GM21515 (cell line): ENCODE measurements around the gene CABP7.
"Not testable (repeated sequence)": the region's sequence is repeated elsewhere in the genome, so short reads cannot be mapped to it uniquely, and the experiment has no call there.

Source experiments
- ATAC-seq: cut with Tn5 transposase; IDR thresholded peaks from one replicate; pipeline ENCODE4 v1.9.1; 2021; ENCODE audit not compliant: unreplicated experiment

The CABP7 gene

DNA sequence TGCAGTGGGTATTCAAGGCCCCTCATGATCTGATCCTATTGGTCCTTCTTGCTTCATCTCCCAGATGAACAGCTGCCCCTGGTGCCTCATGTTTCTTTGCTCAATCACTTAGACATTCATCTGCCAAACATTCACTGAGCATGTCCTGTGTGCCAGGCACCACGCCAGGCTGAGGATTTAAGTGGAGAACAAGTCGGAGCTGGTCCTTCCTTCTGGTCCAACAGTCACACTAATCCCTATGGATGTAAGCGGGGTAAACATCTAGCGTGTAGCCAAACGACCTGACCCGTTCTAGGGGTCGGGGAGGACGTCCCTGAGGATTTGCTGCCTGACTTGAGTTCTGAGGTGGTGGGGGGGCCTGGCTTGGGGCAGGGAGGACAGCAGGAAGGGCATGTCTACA lies 25.1 kb downstream of the CABP7 start:
- ATAC-seq = no peak

DNA sequence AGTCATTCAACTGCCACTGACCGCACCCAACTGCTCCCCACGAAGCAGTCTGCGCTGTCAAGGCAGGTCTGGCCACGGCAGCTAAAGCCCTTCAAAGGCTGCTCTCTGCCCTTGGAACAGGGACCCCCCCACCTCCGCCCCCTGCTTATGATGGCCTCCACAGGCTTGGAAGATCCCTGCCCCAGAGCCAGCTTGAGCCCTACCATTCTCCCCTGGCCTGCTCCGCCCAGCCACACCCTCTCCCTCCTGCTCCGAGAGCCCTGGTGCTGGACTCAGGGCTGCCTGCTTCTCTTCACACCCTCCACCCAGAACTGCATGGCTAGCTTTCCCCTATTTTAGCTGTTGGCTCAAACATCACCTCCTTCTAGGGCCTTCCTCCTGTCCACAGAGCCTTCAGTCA lies 28.0 kb downstream of the CABP7 start:
- ATAC-seq = no peak

DNA sequence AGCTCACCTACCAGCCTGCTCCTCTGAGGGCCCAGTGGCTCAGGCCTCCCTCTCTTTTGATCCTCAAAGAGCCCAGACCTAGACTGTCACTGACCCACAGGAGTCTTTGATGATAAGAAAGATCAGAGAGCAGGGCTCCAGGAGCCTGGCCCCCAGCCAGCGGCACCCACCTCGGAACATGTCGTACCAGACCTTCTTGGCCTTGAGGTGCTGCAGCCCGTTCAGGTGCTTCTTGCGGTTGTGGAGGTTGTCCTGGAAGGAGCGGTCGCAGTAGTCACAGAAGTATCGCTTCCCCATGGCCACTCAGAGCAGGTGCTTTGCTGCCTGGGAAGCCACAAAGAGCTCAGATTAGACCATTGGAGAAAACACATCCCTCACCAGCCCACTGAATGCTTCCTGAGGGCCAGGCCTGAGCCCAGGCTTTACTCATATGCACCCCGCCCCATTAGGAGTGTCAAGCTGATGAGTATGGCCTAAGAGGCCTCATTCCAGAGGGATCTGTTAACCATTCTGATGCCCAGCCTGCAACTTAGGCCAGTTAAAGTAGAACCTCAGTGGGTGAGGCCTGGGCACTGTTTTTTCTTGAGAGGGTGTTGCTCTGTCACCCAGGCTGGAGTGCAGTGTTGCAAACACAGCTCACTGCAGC lies 28.6 kb downstream of the CABP7 start:
- ATAC-seq = no peak

DNA sequence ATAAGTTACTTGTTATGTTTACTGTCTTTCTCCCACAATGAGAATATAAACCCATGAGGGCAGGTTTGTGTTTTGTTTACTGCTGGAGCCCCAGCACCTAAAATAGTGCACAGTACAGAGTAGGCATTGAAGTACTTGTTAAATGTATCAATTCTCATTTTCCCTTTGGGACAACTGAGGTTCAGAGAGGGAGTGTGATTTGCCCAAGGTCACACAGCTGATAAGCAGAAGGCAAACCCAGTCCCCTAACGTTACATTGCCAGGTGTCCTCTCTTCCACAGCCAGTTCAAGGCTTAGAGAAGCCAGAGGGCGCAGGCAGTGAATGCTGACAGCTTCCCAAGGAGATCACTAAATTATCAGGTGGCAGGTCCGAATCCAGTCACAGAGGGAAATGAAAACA lies 30.2 kb downstream of the CABP7 start:
- no peak for ATAC-seq

DNA sequence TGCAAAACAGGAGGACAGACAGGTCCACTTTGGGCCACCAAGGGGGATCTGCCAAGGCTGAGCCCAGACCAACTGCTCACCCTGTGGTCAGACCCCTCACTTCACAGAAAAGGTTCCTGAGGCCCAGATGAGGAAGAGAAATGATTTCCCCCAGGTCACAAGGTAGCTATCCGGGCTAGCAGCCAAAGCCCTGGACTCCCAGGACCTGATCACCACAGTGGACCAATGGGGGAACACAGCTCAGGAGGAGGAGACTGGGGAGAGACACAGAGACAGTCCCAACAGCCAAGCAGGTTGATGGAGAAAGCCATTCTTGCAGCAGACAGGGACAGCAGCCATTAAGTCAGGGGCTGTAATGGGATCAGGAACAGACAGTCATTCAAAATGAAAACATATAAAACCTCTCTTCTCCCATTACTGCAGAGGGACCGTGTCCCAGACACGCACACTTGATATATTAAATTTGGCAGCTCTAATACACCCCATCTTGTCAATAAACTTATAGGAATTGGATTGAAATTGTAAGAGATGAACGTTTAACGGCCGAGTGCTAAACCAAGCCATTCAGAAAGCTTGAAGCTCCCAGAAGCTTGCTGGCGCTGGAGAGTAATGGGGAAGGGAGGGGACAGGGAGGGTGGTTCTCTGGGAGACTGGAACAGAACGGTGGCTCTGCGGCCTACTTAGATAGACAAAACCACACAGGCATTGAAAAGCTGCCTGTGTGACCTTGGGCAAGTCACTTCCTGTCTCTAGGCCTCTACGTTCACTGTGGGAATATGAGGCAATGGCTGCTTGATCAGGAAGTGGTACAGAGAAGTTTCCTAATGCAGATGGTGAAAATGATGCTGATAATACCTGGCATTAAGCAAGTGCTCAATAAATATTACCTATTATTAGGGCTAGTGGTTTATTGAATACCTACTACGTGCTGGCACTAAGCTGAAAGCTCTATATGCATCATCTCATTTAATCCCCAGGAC lies 31.0 kb downstream of the CABP7 start:
- ATAC-seq = no peak

DNA sequence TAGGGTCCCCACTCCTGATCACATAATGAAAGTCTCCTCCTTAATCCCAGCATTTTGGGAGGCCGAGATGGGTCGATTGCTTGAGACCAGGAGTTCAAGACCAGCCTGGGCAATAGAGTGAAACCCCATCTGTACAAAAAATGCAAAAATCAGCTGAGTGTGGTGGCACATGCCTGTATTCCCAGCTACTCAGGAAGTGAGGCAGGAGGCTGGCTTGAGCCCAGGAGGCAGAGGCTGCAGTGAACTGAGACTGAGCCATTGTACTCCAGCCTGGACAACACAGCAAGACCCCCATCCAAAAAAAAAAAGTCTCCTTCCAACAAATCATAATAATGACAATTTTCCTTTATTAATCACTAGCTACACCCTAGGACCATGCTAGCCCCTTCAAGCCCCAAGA lies 31.9 kb downstream of the CABP7 start:
- no peak for ATAC-seq

DNA sequence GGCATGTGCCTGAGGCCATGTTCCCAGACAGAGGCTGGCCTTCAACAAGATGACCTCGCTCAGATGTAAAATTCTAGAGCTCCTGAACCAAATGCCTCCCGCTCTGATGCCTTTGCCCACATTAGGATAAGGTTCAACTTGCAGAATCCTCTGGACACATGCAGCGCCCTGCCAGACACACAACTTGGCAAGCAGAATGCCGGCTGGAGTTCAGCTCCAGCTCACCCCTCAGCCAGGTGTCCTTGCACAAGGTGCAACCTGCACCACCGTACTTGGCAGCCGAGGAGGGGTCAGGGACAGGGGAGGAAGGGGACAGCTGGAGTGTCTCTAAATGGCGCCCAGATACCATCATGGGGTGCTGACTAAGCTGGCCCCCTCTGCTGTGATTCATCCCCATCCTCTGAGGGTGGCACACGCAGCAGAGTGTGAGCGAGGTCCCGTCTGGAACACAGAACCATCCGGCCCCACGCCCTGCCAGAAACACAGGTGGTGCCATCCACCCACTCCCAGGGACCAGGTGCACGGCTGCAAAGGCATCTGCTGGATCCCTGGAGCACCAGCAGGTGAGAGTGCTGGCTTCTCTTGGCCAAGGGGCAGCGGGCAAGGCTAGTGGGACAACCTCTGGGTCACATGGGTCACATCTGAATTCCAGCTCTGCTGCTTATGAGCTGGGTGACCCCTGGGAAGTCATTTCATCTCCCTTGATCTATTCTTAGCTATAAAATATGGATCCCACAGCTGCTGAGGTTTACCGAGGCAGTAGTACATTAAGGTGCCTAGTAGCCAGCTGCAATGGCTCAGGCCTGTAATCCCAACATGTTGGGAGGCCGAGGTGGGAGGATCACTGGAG lies 34.2 kb downstream of the CABP7 start:
- no peak for ATAC-seq

DNA sequence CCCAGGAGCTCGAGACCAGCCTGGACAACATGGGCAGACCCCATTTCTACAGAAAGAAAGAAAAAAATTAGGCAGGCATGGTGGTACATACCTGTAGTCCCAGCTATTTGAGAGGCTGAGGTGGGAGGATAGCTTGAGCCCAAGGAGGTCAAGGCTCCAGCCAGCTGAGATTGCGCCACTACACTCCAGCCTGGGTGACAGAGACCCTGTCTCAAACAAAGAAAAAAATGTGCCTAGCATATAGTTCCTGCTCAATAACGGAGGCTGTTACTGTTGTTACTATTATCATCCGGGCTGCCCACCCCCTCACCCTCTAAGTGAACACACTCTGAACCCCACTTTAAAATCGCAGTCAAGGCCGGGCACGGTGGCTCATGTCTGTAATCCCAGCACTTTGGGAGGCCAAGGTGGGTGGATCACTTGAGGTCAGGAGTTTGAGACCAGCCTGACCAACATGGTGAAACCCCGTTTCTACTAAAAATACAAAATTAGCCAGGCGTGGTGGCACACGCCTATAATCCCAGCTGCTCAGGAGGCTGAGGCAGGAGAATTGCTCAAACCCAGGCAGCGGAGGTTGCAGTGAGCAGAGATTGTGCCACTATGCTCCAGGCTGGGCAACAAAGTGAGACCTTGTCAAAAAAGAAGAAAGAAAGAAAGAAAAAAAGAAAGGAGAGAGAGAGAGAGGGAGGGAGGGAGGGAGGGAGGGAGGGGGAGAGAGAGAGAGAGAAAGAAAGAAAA lies 35.0 kb downstream of the CABP7 start:
- not testable (repeated sequence) for ATAC-seq

DNA sequence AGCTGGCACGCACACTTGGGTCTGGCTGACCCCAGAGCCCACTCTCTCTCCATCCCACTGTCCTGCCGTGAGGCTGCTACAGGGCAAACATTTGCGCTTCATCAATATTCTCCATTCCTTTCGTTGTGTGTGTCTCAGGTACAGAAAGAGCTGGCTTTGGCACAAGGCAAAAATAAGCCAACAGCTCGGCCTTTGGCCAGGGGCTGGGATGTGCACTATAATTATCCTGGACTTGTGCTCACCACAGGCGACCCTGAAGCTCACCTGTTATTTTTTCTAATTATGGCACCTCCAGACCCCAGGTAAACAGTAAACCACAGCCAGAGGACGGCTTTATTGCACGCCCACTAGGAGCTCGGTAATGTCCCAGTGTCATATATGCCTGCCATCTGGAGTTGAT lies 36.1 kb downstream of the CABP7 start:
- no peak for ATAC-seq

DNA sequence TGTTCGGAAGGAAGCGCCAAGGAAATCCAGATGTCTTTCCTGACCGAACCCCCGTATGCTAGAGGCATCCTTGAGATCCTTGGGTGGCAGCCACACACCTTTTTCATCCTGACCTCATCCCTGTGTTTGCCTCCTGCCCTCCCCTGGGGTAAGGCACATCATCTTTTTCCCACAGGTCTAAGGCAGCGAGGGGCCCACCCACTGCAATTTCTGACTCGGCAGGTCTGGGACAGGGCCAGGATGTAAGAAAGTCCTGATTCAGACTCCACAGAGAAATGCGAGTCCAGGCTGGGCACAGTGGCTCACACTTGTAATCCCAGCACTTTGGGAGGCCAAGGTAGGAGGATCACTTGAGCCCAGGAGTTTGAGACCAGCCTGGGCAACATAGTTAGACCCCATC lies 36.5 kb downstream of the CABP7 start:
- ATAC-seq = no peak

DNA sequence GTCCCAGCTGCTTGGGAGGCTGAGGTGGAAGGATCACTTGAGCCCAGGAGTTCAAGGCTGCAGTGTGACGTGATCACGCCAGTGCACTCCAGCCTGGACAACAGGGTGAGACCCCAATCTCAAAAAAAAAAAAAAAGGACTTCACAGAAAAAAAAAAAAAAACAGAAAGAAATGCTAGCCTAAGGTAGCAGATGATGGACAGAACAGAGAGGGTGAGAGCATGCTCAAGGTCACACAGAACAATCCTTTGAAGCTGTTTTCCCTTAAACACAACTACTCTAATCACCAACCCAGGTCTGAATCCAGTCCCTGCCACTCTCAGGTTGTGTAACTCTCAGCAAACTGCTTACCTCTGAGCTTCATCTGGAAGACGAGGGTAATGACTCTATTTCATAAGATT lies 37.3 kb downstream of the CABP7 start:
- no peak for ATAC-seq

DNA sequence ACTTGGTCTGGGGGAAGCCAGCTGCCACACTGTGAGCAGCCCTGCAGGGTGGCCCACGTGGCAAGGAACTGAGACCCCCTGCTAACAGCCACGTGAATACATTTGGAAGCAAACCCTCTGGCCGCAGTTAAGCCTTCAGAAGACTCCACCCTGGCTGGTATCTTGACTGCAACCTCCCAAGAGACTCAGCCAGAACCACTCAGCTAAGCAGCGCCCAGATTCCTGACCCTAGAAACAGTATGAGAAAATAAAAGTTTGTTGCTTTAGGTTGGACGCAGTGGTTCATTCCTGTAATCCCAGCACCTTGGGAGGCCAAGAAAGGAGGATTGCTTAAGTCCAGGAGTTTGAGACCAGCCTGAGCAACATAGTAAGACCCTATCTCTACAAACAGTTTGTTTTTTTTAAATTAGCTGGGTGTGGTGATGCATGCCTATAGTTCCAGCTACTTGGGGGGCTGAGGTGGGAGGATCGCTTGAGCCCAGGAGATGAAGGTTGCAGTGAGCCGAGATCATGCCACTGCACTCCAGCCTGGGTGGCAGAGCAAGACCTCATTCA lies 38.3 kb downstream of the CABP7 start:
- no peak for ATAC-seq

DNA sequence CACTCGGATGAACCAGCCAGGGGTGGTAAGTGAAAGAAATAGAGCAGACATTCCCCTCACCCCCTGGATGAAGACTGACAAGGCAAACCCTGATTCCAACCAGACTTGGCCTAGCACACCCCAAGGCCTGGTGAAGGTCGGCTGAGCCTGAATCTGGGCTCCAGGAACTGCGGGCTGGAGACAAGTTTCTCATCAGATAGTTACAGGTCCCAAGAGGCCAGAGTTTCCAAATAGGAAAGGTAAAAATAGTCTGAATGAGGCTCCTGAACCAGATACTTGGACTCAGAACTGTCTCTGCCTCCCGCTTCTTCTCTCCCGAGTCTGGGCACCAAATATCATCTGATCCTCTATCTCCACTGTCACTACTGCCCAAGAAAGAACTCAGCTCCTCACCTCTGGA lies 39.2 kb downstream of the CABP7 start:
- ATAC-seq = no peak

DNA sequence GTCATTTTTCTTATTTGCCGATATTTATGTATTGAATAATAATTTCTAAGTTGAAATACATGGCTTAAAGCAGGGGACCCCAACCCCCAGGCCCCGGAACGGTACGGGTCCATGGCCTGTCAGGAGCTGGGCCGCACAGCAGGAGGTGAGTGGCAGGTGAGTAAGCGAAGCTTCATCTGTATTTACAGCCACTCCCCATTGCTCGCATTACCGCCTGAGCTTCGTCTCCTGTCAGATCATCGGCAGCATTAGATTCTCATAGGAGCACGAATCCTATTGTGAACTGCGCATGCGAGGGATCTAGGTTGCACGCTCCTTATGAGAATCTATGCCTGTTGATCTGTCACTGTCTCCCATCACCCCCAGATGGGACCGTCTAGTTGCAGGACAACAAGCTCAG lies 42.5 kb downstream of the CABP7 start:
- no peak for ATAC-seq

DNA sequence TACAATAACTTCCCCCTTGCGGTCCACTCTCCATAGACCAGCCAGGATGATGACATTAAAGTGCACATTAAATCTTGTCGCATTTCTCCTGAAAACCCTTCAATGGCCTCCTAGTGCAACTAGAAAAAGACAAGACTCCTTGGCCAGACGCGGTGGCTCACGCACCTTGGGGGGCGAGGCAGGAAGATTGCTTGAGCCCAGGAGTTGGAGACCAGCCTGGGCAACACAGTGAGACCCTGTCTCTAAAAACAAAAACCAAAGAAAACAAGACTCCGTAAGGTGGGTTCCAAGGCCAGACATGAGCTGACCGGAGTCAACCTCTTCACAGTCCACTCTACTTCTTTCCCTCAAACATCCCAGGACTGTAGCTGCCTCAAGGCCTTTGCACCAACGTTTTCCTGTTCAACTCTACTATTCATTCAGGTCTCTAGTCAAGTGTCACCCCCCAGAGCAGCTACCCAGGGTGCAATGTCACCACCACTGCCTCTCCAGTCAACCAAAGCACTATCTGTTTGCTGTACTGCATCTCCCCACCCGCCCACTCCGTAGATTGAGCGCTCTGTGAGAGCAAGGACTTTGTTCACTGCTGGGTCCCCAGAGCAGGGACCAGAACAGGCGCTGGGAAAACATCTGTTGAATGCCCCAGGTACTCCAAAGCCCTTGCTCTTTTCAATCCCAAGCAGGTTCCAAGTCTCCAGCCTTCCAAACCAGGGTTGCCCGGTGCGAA lies 46.3 kb downstream of the CABP7 start:
- peak; percentile 18 for ATAC-seq

DNA sequence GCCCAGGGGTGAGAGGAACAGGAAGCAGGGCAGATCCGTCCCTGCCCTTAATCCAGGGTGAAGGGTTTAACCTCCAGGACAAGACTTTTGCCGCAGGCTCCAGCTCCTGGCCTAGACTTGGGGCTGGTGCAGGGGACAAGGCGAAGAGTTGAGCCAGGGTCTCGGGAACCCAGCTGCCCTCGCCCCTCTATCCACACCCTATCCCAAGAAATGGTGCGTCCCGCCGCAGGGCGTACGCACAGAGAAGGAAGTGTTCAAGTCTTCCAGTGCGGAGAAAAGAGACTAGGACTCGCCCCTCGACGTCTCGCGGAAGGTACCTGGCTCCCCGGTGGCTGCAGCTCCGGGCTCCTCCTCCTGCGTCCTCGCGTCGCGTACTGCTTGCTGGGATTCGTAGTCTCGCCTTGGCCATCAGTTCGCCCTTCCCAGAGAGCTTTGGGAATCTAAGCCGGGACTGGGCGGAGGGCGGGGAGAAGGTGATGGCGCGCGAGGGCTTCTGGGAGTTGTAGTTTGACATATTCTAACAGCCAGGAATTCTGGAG lies 46.9 kb downstream of the CABP7 start, which contains the start of gene ZMAT5:
Gene ZMAT5, minus strand, starts transcription at position 376 of the 539 bp plus-strand sequence. CDS start 18,463 bp downstream, outside the sequence.
- peak; percentile 85 for ATAC-seq

DNA sequence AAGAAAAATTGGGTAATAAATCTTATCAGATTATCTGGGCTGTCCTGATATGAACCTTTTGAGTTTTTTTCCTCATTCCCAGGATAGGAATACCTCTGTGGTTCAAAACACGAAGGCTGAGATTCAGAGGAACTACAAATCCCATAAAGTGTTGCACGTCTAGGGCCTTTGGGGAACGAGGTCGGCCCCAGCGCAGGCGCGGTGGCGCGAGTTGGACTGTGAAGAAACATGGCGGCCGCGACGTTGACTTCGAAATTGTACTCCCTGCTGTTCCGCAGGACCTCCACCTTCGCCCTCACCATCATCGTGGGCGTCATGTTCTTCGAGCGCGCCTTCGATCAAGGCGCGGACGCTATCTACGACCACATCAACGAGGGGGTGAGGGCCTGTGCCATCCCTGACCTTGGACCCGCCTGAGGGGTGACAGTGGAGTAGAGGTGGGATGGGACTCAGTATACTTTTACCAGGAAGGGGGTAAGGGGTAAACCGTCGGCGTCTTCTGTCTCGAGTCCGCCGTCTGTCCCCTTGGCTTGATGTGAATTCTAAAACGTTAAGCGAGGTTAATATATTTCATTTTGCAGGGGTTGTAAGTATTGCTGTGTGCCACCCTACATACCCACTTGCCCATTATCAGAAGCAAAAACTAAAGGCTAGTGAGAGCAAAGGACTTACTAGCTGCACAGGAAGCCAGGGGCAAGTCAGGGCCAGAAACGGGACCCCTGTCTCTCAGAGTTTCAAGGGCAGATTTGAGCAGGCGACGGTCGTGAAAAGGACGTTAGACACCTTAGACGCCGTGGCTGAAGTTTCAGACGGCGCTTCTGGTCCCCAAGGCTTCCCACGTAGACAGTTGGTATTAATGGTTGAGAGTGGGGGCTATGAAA lies 47.6 kb downstream of the CABP7 start, which contains the start of gene UQCR10:
Gene UQCR10, plus strand, starts transcription at position 199 of the 881 bp plus-strand sequence. Its CDS starts 30 bp downstream, at position 229.
- ATAC-seq = peak; percentile 66

DNA sequence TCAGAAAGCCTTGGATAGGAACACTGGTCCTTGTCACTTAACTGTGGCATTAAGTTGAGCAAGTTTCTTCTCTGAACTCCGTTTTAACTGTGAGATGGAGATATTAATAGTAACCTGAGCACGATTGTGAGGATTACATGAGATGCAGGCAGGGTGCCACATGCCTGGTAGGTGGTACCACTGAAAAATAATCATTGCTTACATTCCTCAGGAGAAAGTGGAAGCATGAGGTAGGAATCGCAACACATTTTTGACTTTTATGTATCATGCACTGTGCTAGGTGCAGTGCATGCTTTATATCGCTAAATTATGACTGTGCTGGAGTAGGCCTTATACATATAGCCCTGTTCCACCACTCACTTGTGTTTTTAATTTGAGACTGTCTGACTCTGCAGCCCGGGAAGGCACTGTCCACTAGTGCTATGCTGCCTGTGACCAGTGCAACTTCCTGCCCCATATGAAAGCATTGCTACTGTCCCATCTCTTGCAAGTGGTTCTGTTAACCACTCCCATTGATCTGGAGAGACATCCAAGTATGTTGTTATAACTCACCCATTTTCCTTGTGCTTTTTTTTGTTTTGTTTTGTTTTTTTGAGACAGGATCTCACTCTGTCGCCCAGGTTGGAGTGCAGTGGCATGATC lies 48.4 kb downstream of the CABP7 start:
- ATAC-seq = no peak
